ENCODE measurements around the gene NMD3. TPM values are rescaled to one million over a fixed set of nuclear protein-coding genes. Genes with fewer than 3 reads are reported as not detected.

The NMD3 gene
- total RNA-seq, 3 donors from 2014 or later (not counting 1 experiment from before 2014, with no cell fraction given): 40.7 to 51.1 (median 43.6) TPM

DNA sequence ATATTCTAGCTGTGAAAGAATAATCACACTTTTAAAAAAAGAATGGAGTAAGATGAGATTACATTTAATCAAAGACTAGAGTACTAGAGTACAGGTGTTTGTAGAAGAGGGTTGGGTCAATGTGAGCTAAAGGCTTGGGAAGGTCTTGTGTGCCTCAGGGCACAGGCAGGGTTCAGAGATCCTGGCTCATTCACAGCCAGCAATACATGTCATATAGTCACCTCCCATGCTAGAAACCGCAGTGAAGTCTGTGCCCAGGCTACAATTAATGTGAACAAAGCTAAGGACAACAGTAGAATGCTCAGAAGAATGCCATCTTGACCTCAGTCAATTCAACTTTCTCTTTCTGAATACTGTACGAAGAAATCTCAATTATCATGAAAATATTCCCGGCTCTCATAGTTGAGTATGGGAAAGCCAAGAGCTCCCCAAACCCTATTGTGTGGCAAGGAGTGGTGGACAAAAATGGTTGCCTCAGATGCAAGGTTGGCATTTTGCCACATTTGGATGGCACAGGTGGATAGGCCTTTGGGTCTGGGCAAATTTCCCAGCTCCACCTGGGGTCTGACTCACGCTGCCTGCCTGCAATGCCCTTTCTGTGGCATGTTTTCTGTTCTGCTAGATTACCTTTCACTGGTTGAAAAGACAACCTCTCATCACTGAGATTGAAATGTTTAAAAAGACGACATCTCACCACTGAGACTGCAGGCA is 70.2 kb downstream of the NMD3 start:
- Histone ChIP-seq H3K4me3 (ENCODE audit: low read length) (no peak overlapping the region), H3K27ac (ENCODE audit: low read length) (no peak overlapping the region), H3K36me3 (ENCODE audit: control insufficient read depth, insufficient read depth, low read length) (no peaks in the 10 kb centered on the region), H3K4me1 (ENCODE audit: control insufficient read depth, insufficient read depth, low read length) (no peaks in the 10 kb centered on the region), H3K27me3 (ENCODE audit: control insufficient read depth, insufficient read depth, low read length) (no peaks in the 10 kb centered on the region), H3K9me3 (ENCODE audit: control insufficient read depth, insufficient read depth, low read length) (peaks cover under 1% of the 10 kb centered on the region)
- intact Hi-C loops (cut with micrococcal nuclease): no loop called here
- Mint-ChIP-seq H3K4me1 (no peaks in the 10 kb centered on the region), H3K27me3 (ENCODE audit: low read depth in 2 of 2) (peaks cover 9 to 33% of the 10 kb centered on the region in 2 donors), H3K9me3 (no peaks in the 10 kb centered on the region), H3K36me3 (no peaks in the 10 kb centered on the region), H3K4me3 (no peak overlapping the region), H3K27ac (no peak overlapping the region)
- TF ChIP-seq, protein P1, sequence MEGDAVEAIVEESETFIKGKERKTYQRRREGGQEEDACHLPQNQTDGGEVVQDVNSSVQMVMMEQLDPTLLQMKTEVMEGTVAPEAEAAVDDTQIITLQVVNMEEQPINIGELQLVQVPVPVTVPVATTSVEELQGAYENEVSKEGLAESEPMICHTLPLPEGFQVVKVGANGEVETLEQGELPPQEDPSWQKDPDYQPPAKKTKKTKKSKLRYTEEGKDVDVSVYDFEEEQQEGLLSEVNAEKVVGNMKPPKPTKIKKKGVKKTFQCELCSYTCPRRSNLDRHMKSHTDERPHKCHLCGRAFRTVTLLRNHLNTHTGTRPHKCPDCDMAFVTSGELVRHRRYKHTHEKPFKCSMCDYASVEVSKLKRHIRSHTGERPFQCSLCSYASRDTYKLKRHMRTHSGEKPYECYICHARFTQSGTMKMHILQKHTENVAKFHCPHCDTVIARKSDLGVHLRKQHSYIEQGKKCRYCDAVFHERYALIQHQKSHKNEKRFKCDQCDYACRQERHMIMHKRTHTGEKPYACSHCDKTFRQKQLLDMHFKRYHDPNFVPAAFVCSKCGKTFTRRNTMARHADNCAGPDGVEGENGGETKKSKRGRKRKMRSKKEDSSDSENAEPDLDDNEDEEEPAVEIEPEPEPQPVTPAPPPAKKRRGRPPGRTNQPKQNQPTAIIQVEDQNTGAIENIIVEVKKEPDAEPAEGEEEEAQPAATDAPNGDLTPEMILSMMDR (IDR thresholded peaks at IDR 0.05): no peak
- 92% methylated on average over 5 of the region's 5 CpGs for WGBS (ENCODE audit: insufficient coverage)
- ATAC-seq (no peak), DNase-seq (no peak)

DNA sequence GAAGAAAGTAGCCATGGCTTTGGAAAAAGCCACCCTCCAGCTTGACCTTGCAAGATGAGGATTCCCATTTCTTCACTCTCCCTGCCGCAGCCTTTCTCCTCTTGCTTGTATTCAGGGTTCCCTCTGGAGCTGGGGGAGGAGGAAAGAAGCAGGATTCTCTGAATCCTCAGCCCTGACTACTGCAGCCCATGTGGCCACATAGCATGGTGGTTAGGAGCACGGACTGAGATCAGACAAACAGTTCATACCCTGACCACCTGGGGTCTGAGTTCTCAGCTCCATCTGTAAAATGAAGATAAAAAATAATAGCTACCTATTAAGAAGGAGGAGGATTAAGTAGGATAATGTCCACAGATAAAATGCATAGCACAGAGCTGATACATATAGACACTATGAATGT is 72.3 kb downstream of the NMD3 start:
- Mint-ChIP-seq H3K27ac (no peak overlapping the region), H3K27me3 (ENCODE audit: low read depth in 2 of 2) (peaks cover 12 to 41% of the 10 kb centered on the region in 2 donors), H3K36me3 (peaks cover 20% of the 10 kb centered on the region), H3K9me3 (peaks cover 4% of the 10 kb centered on the region in 2 donors), H3K4me1 (no peaks in the 10 kb centered on the region), H3K4me3 (no peak overlapping the region)
- DNase-seq (no peak), ATAC-seq (no peak)
- WGBS (ENCODE audit: insufficient coverage): 60% methylated on average over 1 of the region's 2 CpGs
- Histone ChIP-seq H3K4me1 (ENCODE audit: control insufficient read depth, insufficient read depth, low read length) (no peaks in the 10 kb centered on the region), H3K27ac (ENCODE audit: low read length) (no peak overlapping the region), H3K4me3 (ENCODE audit: low read length) (no peak overlapping the region), H3K36me3 (ENCODE audit: control insufficient read depth, insufficient read depth, low read length) (no peaks in the 10 kb centered on the region), H3K27me3 (ENCODE audit: control insufficient read depth, insufficient read depth, low read length) (no peaks in the 10 kb centered on the region), H3K9me3 (ENCODE audit: control insufficient read depth, insufficient read depth, low read length) (peaks cover 8% of the 10 kb centered on the region)
- TF ChIP-seq, protein P1 (IDR thresholded peaks at IDR 0.05): no peak
- intact Hi-C loops (cut with micrococcal nuclease): no loop called here

DNA sequence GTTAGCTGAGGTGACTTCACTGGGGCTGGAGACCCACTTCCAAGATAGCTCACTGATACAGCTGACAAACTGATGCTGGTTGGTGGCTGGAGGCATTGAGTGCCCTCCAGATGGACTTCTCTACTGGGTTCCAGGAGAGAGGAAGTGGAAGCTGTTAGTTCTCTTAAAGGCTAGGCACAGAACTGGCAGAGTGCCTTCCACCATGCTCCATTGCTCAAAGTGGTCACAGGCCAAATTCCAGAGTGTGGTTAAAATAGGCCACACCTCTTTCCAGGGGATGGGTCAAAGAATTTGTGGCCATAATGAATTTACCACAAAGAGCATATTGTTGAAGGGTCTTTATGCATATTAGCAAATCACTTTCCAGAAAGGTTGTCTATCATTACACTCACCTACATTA is 74.2 kb downstream of the NMD3 start:
- no peak overlapping the region for H3K27ac ChIP-seq (ENCODE audit: low read length)
- Mint-ChIP-seq H3K27ac (no peak overlapping the region), H3K4me3 (no peak overlapping the region), H3K9me3 (peaks cover 7 to 10% of the 10 kb centered on the region in 2 donors), H3K36me3 (peaks cover 30% of the 10 kb centered on the region), H3K4me1 (no peaks in the 10 kb centered on the region), H3K27me3 (ENCODE audit: low read depth in 2 of 2) (peaks cover 12 to 39% of the 10 kb centered on the region in 2 donors)
- peaks cover 17% of the 10 kb centered on the region for H3K9me3 ChIP-seq (ENCODE audit: control insufficient read depth, insufficient read depth, low read length)
- TF ChIP-seq, protein P1 (IDR thresholded peaks at IDR 0.05): no peak
- no peaks in the 10 kb centered on the region for H3K27me3 ChIP-seq (ENCODE audit: control insufficient read depth, insufficient read depth, low read length)
- ATAC-seq (no peak), DNase-seq (no peak)
- intact Hi-C loops (cut with micrococcal nuclease): no loop called here
- H3K4me3 ChIP-seq (ENCODE audit: low read length): no peak overlapping the region
- no peaks in the 10 kb centered on the region for H3K4me1 ChIP-seq (ENCODE audit: control insufficient read depth, insufficient read depth, low read length)
- H3K36me3 ChIP-seq (ENCODE audit: control insufficient read depth, insufficient read depth, low read length): no peaks in the 10 kb centered on the region

DNA sequence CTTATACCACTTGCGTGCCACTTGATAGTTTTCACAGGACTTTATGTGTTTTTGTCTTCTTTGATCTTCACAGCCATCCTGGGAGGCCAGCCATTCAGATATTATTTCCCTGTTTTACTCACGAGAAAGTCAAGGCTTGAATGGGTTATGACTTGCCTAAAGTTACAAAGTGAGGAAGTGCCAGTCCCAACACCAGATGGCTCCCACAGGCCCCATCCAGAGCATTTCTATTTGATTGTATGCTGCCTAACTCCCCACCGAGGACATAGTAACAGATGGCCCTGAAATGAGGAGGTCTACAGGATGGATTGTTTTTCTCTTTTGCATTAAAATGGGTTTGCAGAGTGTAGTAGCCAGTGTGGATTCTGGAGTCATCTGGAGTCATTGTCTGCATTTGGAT is 75.7 kb downstream of the NMD3 start:
- H3K4me1 Mint-ChIP-seq: no peaks in the 10 kb centered on the region
- TF ChIP-seq, protein P1 (IDR thresholded peaks at IDR 0.05): no peak
- DNase-seq (no peak), ATAC-seq (no peak)
- 93% methylated on average over 3 of the region's 3 CpGs for WGBS (ENCODE audit: insufficient coverage)
- Histone ChIP-seq H3K27ac (ENCODE audit: low read length) (no peak overlapping the region), H3K4me1 (ENCODE audit: control insufficient read depth, insufficient read depth, low read length) (no peaks in the 10 kb centered on the region), H3K27me3 (ENCODE audit: control insufficient read depth, insufficient read depth, low read length) (no peaks in the 10 kb centered on the region), H3K9me3 (ENCODE audit: control insufficient read depth, insufficient read depth, low read length) (peaks cover 17% of the 10 kb centered on the region), H3K4me3 (ENCODE audit: low read length) (no peak overlapping the region), H3K36me3 (ENCODE audit: control insufficient read depth, insufficient read depth, low read length) (no peaks in the 10 kb centered on the region)
- intact Hi-C loops (cut with micrococcal nuclease): no loop called here
- peaks cover 7 to 10% of the 10 kb centered on the region in 2 donors for H3K9me3 Mint-ChIP-seq
- H3K4me3 Mint-ChIP-seq: no peak overlapping the region
- peaks cover 30% of the 10 kb centered on the region for H3K36me3 Mint-ChIP-seq
- H3K27me3 Mint-ChIP-seq (ENCODE audit: low read depth in 2 of 2): peaks cover 11 to 44% of the 10 kb centered on the region in 2 donors
- H3K27ac Mint-ChIP-seq: no peak overlapping the region

Measured in natural killer cell (primary cell).